SK-N-SH (cell line): ENCODE measurements around the gene SPAG9. TPM values are rescaled to one million over a fixed set of nuclear protein-coding genes. Genes with fewer than 3 reads are reported as not detected.

ENCODE experiments used
- CTCF ChIA-PET: fragments of 300-600, 350-600 bp; formaldehyde crosslinking; extraction: SDS; loops from one replicate; lab custom pipeline; 2021; lab: Yijun Ruan, JAX
- POLR2A ChIA-PET: fragments of 350-600 bp; sonication (Branson Sonifier 250); formaldehyde crosslinking; extraction: SDS; loops from one replicate; lab custom pipeline; 2020; ENCODE audit warnings: antibody characterized with exemption, inconsistent platforms; lab: Yijun Ruan, JAX
- DNase-seq: peaks from one replicate; pipeline ENCODE4 v3.0.0; 2012
- H2AFZ ChIP-seq: fragments of 200-600 bp; sonication (generic); 2 replicates; pipeline ENCODE4 v1.8.1; 2016; ENCODE audit warnings: antibody characterized with exemption, mild to moderate bottlenecking, low read depth
- H3F3A ChIP-seq: fragments of 200-600 bp; sonication (generic); replicated peaks from 2 replicates; pipeline ENCODE3; 2016; ENCODE audit warnings: antibody characterized with exemption, mild to moderate bottlenecking; ENCODE audit not compliant: insufficient read depth
- H3K27ac ChIP-seq, 2 experiments: fragments of 200-500 bp in 1 of 2; fragments of 200-600 bp in 1 of 2; sonication (Bioruptor generic) in 1 of 2; sonication (generic), shearing (Covaris generic) in 1 of 2; 2 replicates each; pipeline versions ENCODE4 v1.5.1 to v1.6.1; 2014 to 2016; ENCODE audit warnings: low read depth in 2 of 2, inconsistent platforms in 1 of 2, low read length in 1 of 2, mild to moderate bottlenecking in 1 of 2, mixed read lengths in 1 of 2
- H3K27me3 ChIP-seq: fragments of 200-600 bp; sonication (generic), shearing (Covaris generic); 2 replicates; pipeline ENCODE4 v1.6.1; 2016; ENCODE audit warnings: mixed run types; ENCODE audit not compliant: insufficient read depth
- H3K36me3 ChIP-seq, 2 experiments: fragments of 200-500 bp in 1 of 2; fragments of 200-600 bp in 1 of 2; sonication (Bioruptor generic) in 1 of 2; sonication (generic) in 1 of 2; replicated peaks in 1 of 2; 2 replicates each; pipeline versions ENCODE3 to v1.5.1; 2014 to 2016; ENCODE audit warnings: low read length in 1 of 2, mild to moderate bottlenecking in 1 of 2; ENCODE audit not compliant: insufficient read depth in 2 of 2, control insufficient read depth in 1 of 2
- H3K4me1 ChIP-seq, 2 experiments: fragments of 200-500 bp in 1 of 2; fragments of 200-600 bp in 1 of 2; sonication (Bioruptor generic) in 1 of 2; sonication (generic), shearing (Covaris generic) in 1 of 2; 2 replicates each; pipeline versions ENCODE4 v1.5.1 to v1.6.1; 2014 to 2016; ENCODE audit warnings: low read depth in 1 of 2, low read length in 1 of 2, mixed run types in 1 of 2; ENCODE audit not compliant: insufficient read depth in 2 of 2, control insufficient read depth in 1 of 2
- H3K4me2 ChIP-seq: fragments of 200-600 bp; sonication (generic), shearing (Covaris generic); 2 replicates; pipeline ENCODE4 v1.6.1; 2017; ENCODE audit warnings: mixed run types
- H3K4me3 ChIP-seq, 2 experiments: fragments of 200-500 bp in 1 of 2; fragments of 200-600 bp in 1 of 2; sonication (Bioruptor generic) in 1 of 2; sonication (generic), shearing (Covaris generic) in 1 of 2; 2 replicates each; pipeline versions ENCODE4 v1.5.1 to v1.8.1; 2014 to 2016; ENCODE audit warnings: low read depth in 2 of 2, inconsistent platforms in 1 of 2, low read length in 1 of 2, mild to moderate bottlenecking in 1 of 2, mixed read lengths in 1 of 2, moderate library complexity in 1 of 2
- H3K79me2 ChIP-seq: fragments of 200-600 bp; sonication (generic); 2 replicates; pipeline ENCODE4 v1.8.1; 2017; ENCODE audit warnings: mild to moderate bottlenecking; ENCODE audit not compliant: insufficient read depth
- H3K9ac ChIP-seq: fragments of 200-600 bp; sonication (generic); 2 replicates; pipeline ENCODE4 v1.6.1; 2017; ENCODE audit warnings: mixed run types
- H3K9me2 ChIP-seq: fragments of 200-600 bp; sonication (generic); 2 replicates; pipeline ENCODE4 v1.6.1; 2017; ENCODE audit warnings: mixed run types
- H3K9me3 ChIP-seq: fragments of 200-600 bp; sonication (generic); 2 replicates; pipeline ENCODE4 v1.6.1; 2017; ENCODE audit warnings: mixed run types, mild to moderate bottlenecking, moderate library complexity
- H4K20me1 ChIP-seq: fragments of 200-600 bp; sonication (generic); 2 replicates; pipeline ENCODE4 v1.6.1; 2017; ENCODE audit warnings: mild to moderate bottlenecking, mixed run types; ENCODE audit not compliant: insufficient read depth
- ELF1 ChIP-seq: IDR thresholded peaks from 2 replicates; pipeline ENCODE4 v1.4.0; 2012
- FOSL2 ChIP-seq: IDR thresholded peaks from 2 replicates; pipeline ENCODE4 v1.4.0; 2012; ENCODE audit warnings: low read depth, mild to moderate bottlenecking, moderate library complexity, borderline replicate concordance
- FOXM1 ChIP-seq: IDR thresholded peaks from 2 replicates; pipeline ENCODE4 v1.4.0; 2012; ENCODE audit warnings: low read depth, mild to moderate bottlenecking
- GABPA ChIP-seq: IDR thresholded peaks from 2 replicates; pipeline ENCODE4 v1.4.0; 2012; ENCODE audit warnings: low read depth, mild to moderate bottlenecking
- GATA2 ChIP-seq: sonication (generic); formaldehyde crosslinking; IDR thresholded peaks from 2 replicates; pipeline ENCODE4 v1.5.0; 2020; ENCODE audit warnings: mild to moderate bottlenecking, missing genetic modification reagents
- NFIC ChIP-seq: IDR thresholded peaks from 2 replicates; pipeline ENCODE4 v1.4.0; 2012; ENCODE audit warnings: borderline replicate concordance
- POLR2AphosphoS5 ChIP-seq: IDR thresholded peaks from 2 replicates; pipeline ENCODE4 v1.6.1; 2012; ENCODE audit warnings: low read depth, low read length
- RAD21 ChIP-seq: IDR thresholded peaks from 2 replicates; pipeline ENCODE4 v1.6.1; 2012; ENCODE audit warnings: mild to moderate bottlenecking, low read length
- RCOR1 ChIP-seq: fragments of 150-350 bp; IDR thresholded peaks from 2 replicates; pipeline ENCODE4 v1.6.1; 2017; ENCODE audit warnings: antibody characterized with exemption, low read length
- RXRA ChIP-seq: IDR thresholded peaks from 2 replicates; pipeline ENCODE4 v1.4.0; 2012; ENCODE audit warnings: low read depth, mild to moderate bottlenecking, borderline replicate concordance
- SIN3A ChIP-seq: IDR thresholded peaks from 2 replicates; pipeline ENCODE4 v1.6.1; 2012; ENCODE audit warnings: low read depth, mild to moderate bottlenecking, low read length, moderate library complexity, borderline replicate concordance
- SMC3 ChIP-seq: IDR thresholded peaks from 2 replicates; pipeline ENCODE4 v1.6.1; 2012; ENCODE audit warnings: low read depth, low read length, improper control_type of control experiment
- TEAD4 ChIP-seq: IDR thresholded peaks from 2 replicates; pipeline ENCODE4 v1.4.0; 2012; ENCODE audit warnings: mild to moderate bottlenecking, borderline replicate concordance; ENCODE audit not compliant: insufficient read depth
- WGBS: methylation state at CpG from one replicate; pipeline ENCODE4 v1.1.6; 2017; ENCODE audit warnings: low lambda C conversion rate; 5-methylcytosine and 5-hydroxymethylcytosine counted together
- polyA plus RNA-seq, 3 experiments: library from polyadenylated mRNA; depleted of rRNA; stranded (reverse); fragments of >200 nt; gene quantifications; 2 replicates each; pipeline ENCODE4 v1.2.3, GENCODE V29; 2012
- TF ChIP-seq, protein P1 (sequence below): IDR thresholded peaks from 2 replicates; pipeline ENCODE4 v1.4.0; 2012; ENCODE audit warnings: low read depth, borderline replicate concordance
- TF ChIP-seq, protein P2 (sequence below): IDR thresholded peaks from 2 replicates; pipeline ENCODE4 v1.4.0; 2012; ENCODE audit warnings: low read depth
- TF ChIP-seq, protein P3 (sequence below): fragments of 150-350 bp; IDR thresholded peaks from 2 replicates; pipeline ENCODE4 v1.6.1; 2016; ENCODE audit warnings: mild to moderate bottlenecking, low read depth, low read length
- TF ChIP-seq, protein P4 (sequence below): fragments of 200-600 bp; sonication (generic); IDR thresholded peaks from 2 replicates; pipeline ENCODE4 v1.6.1; 2017; ENCODE audit warnings: antibody characterized with exemption, mild to moderate bottlenecking, moderate library complexity
- TF ChIP-seq, protein P5 (sequence below): IDR thresholded peaks from 2 replicates; pipeline ENCODE4 v1.6.1; 2012; ENCODE audit warnings: mild to moderate bottlenecking, low read depth, low read length, moderate library complexity
- TF ChIP-seq, protein P6 (sequence below): IDR thresholded peaks from 2 replicates; pipeline ENCODE4; 2012
- TF ChIP-seq, protein P7 (sequence below): IDR thresholded peaks from 2 replicates; pipeline ENCODE4 v1.4.0; 2012; ENCODE audit warnings: low read depth, borderline replicate concordance

The SPAG9 gene
- polyA plus RNA-seq, 1 of the 3 experiments (the other 2 are of a cell fraction) = 32.1 TPM

DNA sequence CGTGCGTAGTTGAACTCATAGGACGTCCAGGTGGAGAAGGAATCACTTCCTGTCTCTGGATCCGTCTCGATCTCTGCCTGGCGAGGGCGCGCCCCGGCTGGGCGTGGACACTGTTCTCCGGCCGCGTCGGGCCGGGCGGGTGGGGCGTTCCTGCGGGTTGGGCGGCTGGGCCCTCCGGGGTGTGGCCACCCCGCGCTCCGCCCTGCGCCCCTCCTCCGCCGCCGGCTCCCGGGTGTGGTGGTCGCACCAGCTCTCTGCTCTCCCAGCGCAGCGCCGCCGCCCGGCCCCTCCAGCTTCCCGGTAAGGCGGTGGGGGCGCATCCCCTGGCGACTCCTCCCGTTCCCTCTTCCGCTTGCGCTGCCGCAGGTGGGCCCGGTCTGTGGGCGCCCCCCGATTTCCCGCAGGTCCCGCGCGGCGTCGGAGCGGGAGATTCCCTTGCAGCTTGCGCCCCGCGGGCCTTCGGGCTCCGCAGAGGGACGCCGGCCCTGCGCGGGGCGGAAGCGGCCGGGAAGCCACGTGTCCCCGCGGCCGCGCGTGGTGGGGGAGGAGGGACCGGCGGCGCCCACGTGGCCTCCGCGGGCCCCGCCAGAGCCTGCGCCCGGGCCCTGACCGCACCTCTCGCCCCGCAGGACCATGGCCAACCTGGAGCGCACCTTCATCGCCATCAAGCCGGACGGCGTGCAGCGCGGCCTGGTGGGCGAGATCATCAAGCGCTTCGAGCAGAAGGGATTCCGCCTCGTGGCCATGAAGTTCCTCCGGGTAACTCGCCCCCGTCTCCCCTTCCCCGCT, 45.7 kb upstream of the SPAG9 start, which contains the start of gene NME2:
TSS of gene NME2 (plus strand) at position 214 of the 789 bp plus-strand sequence. CDS start at position 634, 420 bp downstream.
- Histone ChIP-seq H3K9ac (peak within 1 kb of the TSS; percentile 89), H2AFZ (peak within 1 kb of the TSS; percentile 83), H3F3A (peaks cover 39% of the 10 kb centered on the region), H3K9me2 (no peaks in the 10 kb centered on the region), H4K20me1 (0 out of 2 replicates have a peak, but pooled peaks cover 13% of the 10 kb centered on the region), H3K27me3 (no peaks in the 10 kb centered on the region), H3K27ac (peak within 1 kb of the TSS; percentile 69 to 75), H3K4me2 (peak within 1 kb of the TSS; percentile 90), H3K4me1 (peaks cover 4 to 11% of the 10 kb centered on the region in 2 experiments; a peak in 3 of 4 replicates), H3K4me3 (peak within 1 kb of the TSS; percentile 64 to 95), H3K79me2 (peaks cover 32% of the 10 kb centered on the region), H3K36me3 (peaks cover 42 to 47% of the 10 kb centered on the region in 2 experiments), H3K9me3 (no peaks in the 10 kb centered on the region)
- POLR2A ChIA-PET = interaction anchor here (0.7 to 2.4 kb wide), 7 partner anchors 10 to 300 kb away, joined by 3 to 19 read pairs (median 5); partner anchors contain the start of genes NME1, TOB1 and UTP18
- DNase-seq = peak; percentile 100
- CTCF ChIA-PET = interaction anchor here (0.6 to 5.7 kb wide), 12 partner anchors 8 to 206 kb away, joined by 3 to 61 read pairs (median 4); partner anchors contain the start of genes NME1 and SPAG9
- WGBS = 0% methylated on average over 30 of the region's 98 CpGs
- TF ChIP-seq, protein P1, sequence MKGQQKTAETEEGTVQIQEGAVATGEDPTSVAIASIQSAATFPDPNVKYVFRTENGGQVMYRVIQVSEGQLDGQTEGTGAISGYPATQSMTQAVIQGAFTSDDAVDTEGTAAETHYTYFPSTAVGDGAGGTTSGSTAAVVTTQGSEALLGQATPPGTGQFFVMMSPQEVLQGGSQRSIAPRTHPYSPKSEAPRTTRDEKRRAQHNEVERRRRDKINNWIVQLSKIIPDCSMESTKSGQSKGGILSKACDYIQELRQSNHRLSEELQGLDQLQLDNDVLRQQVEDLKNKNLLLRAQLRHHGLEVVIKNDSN = peak; percentile 87
- TF ChIP-seq RCOR1 (no peak), SIN3A (0 out of 2 replicates have a peak, but pooled peaks have one; percentile 7), RXRA (no peak), GATA2 (CRISPR knock-in tag) (0 out of 2 replicates have a peak, but pooled peaks have one; percentile 39), ELF1 (peak; percentile 17; the same call in 1 of the 2 replicates), FOXM1 (no peak), GABPA (peak; percentile 70), SMC3 (no peak), FOSL2 (no peak), TEAD4 (0 out of 2 replicates have a peak, but pooled peaks have one; percentile 8), RAD21 (no peak), NFIC (no peak), POLR2AphosphoS5 (peak; percentile 97)
- TF ChIP-seq, protein P2, sequence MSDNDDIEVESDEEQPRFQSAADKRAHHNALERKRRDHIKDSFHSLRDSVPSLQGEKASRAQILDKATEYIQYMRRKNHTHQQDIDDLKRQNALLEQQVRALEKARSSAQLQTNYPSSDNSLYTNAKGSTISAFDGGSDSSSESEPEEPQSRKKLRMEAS = peak; percentile 92
- TF ChIP-seq, protein P3, sequence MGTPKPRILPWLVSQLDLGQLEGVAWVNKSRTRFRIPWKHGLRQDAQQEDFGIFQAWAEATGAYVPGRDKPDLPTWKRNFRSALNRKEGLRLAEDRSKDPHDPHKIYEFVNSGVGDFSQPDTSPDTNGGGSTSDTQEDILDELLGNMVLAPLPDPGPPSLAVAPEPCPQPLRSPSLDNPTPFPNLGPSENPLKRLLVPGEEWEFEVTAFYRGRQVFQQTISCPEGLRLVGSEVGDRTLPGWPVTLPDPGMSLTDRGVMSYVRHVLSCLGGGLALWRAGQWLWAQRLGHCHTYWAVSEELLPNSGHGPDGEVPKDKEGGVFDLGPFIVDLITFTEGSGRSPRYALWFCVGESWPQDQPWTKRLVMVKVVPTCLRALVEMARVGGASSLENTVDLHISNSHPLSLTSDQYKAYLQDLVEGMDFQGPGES = no peak
- TF ChIP-seq, protein P4, sequence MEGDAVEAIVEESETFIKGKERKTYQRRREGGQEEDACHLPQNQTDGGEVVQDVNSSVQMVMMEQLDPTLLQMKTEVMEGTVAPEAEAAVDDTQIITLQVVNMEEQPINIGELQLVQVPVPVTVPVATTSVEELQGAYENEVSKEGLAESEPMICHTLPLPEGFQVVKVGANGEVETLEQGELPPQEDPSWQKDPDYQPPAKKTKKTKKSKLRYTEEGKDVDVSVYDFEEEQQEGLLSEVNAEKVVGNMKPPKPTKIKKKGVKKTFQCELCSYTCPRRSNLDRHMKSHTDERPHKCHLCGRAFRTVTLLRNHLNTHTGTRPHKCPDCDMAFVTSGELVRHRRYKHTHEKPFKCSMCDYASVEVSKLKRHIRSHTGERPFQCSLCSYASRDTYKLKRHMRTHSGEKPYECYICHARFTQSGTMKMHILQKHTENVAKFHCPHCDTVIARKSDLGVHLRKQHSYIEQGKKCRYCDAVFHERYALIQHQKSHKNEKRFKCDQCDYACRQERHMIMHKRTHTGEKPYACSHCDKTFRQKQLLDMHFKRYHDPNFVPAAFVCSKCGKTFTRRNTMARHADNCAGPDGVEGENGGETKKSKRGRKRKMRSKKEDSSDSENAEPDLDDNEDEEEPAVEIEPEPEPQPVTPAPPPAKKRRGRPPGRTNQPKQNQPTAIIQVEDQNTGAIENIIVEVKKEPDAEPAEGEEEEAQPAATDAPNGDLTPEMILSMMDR = no peak
- TF ChIP-seq, protein P5, sequence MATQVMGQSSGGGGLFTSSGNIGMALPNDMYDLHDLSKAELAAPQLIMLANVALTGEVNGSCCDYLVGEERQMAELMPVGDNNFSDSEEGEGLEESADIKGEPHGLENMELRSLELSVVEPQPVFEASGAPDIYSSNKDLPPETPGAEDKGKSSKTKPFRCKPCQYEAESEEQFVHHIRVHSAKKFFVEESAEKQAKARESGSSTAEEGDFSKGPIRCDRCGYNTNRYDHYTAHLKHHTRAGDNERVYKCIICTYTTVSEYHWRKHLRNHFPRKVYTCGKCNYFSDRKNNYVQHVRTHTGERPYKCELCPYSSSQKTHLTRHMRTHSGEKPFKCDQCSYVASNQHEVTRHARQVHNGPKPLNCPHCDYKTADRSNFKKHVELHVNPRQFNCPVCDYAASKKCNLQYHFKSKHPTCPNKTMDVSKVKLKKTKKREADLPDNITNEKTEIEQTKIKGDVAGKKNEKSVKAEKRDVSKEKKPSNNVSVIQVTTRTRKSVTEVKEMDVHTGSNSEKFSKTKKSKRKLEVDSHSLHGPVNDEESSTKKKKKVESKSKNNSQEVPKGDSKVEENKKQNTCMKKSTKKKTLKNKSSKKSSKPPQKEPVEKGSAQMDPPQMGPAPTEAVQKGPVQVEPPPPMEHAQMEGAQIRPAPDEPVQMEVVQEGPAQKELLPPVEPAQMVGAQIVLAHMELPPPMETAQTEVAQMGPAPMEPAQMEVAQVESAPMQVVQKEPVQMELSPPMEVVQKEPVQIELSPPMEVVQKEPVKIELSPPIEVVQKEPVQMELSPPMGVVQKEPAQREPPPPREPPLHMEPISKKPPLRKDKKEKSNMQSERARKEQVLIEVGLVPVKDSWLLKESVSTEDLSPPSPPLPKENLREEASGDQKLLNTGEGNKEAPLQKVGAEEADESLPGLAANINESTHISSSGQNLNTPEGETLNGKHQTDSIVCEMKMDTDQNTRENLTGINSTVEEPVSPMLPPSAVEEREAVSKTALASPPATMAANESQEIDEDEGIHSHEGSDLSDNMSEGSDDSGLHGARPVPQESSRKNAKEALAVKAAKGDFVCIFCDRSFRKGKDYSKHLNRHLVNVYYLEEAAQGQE = no peak
- TF ChIP-seq, protein P6, sequence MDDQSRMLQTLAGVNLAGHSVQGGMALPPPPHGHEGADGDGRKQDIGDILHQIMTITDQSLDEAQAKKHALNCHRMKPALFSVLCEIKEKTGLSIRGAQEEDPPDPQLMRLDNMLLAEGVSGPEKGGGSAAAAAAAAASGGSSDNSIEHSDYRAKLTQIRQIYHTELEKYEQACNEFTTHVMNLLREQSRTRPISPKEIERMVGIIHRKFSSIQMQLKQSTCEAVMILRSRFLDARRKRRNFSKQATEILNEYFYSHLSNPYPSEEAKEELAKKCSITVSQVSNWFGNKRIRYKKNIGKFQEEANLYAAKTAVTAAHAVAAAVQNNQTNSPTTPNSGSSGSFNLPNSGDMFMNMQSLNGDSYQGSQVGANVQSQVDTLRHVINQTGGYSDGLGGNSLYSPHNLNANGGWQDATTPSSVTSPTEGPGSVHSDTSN = no peak
- TF ChIP-seq, protein P7, sequence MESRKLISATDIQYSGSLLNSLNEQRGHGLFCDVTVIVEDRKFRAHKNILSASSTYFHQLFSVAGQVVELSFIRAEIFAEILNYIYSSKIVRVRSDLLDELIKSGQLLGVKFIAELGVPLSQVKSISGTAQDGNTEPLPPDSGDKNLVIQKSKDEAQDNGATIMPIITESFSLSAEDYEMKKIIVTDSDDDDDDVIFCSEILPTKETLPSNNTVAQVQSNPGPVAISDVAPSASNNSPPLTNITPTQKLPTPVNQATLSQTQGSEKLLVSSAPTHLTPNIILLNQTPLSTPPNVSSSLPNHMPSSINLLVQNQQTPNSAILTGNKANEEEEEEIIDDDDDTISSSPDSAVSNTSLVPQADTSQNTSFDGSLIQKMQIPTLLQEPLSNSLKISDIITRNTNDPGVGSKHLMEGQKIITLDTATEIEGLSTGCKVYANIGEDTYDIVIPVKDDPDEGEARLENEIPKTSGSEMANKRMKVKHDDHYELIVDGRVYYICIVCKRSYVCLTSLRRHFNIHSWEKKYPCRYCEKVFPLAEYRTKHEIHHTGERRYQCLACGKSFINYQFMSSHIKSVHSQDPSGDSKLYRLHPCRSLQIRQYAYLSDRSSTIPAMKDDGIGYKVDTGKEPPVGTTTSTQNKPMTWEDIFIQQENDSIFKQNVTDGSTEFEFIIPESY = no peak
